GM21447 (cell line): Measurements from ENCODE around the gene KDM6B.
A peak's percentile ranks its signal among the peaks of the same experiment; 100 is the strongest.
"Not testable (repeated sequence)": the region's sequence is repeated elsewhere in the genome, so short reads cannot be mapped to it uniquely, and the experiment has no call there.

Source experiments
- ATAC-seq: cut with Tn5 transposase; IDR thresholded peaks from one replicate; pipeline ENCODE4 v1.9.1; 2021; ENCODE audit not compliant: unreplicated experiment

KDM6B gene

GRCh38 chr17:7833795-7834541, at the start of gene KDM6B:
Gene KDM6B, plus strand, starts transcription at chr17:7834217. Its CDS starts 11,338 bp downstream, at chr17:7845555.
- peak; percentile 47 for ATAC-seq

DNA sequence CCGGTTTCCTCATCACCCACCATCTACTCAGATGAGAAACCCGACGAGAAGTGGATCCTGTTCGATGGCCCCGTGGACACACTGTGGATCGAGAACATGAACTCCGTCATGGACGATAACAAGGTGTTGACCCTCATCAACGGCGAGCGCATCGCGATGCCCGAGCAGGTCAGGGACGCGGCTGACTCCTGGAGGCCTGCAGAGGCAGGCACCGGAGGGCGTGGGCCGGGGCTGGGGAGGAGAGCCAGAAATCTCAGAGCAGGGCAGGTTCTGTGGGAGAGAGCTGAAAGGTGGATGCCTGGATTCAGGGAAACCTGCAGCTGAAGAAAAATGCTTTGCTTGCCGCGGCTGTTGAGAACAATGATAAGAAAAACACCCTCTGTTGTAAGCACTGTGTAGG, 47.2 kb upstream of the KDM6B start:
- no peak for ATAC-seq

- no peak for ATAC-seq
Observed at GRCh38 chr17:7789131-7789530, 44.9 kb upstream of the KDM6B start.

- no peak for ATAC-seq
Observed at GRCh38 chr17:7790150-7790549, 43.9 kb upstream of the KDM6B start.

GRCh38 chr17:7792611-7793010, 41.4 kb upstream of the KDM6B start:
- ATAC-seq: no peak

- ATAC-seq: no peak
Observed at GRCh38 chr17:7794075-7794663, 39.8 kb upstream of the KDM6B start.

DNA sequence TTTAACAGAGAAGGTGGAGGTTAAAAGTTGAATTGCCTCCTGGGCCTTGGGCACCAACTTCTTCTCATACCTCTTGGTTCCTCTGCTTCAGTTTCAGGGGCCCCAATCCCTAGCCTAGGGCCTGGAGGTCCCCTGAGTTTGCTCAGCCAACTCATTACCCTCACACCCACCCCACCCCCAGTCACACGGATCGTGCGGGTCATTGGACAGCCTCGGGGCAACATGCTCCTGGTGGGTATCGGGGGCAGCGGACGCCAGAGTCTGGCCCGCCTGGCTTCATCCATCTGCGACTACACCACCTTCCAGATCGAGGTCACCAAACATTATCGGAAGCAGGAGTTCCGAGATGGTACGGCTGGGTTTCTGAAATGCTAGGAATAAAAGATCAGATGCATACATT, 36.0 kb upstream of the KDM6B start:
- ATAC-seq: no peak

GRCh38 chr17:7798839-7799238, 35.2 kb upstream of the KDM6B start:
- no peak for ATAC-seq

GRCh38 chr17:7803981-7804380, 30.0 kb upstream of the KDM6B start:
- ATAC-seq: no peak

DNA sequence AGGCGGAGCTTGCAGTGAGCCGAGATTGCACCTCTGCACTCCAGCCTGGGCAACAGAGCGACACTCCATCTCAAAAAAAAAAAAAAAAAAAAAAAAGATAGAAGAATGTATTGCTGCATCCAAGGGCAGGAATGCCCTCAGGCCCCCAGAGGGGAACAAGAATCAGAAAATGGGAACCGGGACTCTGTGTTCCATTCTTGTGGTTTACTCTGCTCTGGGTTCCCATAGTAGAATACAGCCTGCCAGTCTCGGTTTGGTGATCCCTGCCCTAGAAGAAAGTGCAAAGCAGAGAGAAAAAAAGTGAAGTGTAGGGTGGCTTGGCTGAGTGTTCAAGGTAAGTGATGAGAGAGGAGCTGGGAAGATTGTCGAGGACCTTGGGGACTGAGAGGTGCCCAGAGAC, 27.4 kb upstream of the KDM6B start:
- no peak for ATAC-seq

GRCh38 chr17:7807206-7807605, 26.8 kb upstream of the KDM6B start:
- ATAC-seq: no peak

DNA sequence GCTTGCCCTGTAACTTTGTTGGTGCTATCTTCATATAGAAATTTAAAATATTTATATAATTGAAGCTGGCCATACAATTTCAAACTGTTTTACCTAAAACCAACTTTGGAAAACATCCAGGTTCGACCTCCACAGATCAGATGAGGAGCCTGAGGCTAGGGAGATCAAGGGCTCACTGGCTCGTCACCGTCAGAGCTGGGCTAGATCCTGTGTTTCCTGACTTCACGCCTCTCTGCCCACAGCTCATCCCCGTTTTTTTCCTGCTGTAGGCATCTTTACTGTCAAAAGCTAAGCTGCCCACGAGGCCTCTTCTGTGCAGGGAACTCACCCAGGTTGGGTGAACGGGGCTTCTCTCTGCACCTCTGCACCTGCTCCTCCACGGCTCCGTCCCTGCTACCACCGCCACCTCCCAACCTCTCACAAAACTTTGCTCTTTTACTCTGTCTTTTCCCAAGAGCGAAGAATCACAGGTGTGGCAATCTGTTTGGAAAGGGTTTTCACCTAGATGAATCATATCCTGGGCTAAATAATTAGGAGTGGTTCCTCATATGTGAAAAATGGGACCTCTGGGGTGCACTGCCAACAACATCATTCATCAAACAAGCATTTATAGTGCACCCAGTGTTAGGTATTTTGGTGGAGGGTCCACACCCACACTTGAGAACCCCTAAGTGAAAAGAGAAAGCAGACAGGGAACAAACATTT, 24.8 kb upstream of the KDM6B start:
- ATAC-seq: no peak

DNA sequence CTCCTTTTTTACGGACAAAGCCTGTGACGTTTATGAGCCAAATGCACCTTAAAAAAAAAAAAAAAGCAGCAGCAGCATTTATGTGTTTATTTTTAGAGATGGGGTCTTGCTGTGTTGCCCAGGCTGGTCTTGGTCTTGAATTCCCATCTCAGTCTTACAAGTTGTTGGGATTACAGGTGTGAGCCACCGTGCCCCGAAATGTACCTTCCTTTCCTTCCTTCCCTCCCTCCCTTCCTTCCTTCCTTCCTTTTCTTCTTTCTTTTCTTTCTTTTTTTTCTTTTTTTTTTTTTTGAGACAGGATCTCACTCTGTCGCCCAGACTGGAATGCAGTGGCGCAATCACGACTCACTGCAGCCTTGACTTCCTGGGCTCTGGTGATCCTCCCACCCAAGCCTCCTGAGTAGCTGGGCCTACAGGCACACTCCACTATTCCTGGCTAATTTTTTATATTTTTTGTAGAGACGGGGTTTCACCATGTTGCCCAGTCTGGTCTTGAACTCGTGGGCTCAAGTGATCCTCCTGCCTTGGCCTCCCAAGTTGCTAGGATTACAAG, 24.1 kb upstream of the KDM6B start:
- not testable (repeated sequence) for ATAC-seq

GRCh38 chr17:7811251-7811650, 22.8 kb upstream of the KDM6B start:
- no peak for ATAC-seq

DNA sequence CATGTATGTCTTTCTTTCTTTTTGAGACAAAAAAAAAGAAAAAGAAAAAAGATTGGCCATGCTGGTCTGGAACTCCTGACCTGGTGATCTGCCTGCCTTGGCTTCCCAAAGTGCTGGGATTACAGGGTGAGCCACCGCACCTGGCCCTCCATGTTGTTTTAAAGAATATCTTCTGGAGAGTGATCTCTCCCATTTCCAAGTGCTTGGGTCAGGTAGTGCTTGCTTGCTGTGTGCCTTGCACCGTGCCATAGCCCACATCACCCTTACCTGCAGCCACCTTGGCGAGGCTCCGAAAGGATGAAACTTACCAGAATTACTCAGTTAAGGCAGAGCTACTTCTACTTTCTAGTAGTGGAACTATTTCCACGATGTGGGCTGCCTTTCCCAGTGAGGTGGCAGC, 19.0 kb upstream of the KDM6B start:
- no peak for ATAC-seq

- ATAC-seq: no peak
Observed at GRCh38 chr17:7816926-7817642, 16.9 kb upstream of the KDM6B start.

DNA sequence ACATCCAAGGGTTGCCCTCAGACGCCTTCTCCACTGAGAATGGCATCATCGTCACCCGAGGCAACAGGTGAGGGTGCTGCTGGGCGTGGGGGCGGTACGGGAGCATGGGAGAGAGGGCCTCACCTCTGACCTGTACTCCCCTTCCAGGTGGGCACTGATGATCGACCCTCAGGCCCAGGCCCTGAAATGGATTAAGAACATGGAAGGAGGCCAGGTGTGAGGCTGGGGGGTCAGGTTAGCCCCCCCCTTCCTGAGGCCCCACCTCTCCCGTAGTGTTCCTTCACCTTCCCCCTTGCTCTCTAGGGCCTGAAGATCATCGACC, 16.4 kb upstream of the KDM6B start:
- no peak for ATAC-seq

- no peak for ATAC-seq
Observed at GRCh38 chr17:7818026-7818425, 16.0 kb upstream of the KDM6B start.

DNA sequence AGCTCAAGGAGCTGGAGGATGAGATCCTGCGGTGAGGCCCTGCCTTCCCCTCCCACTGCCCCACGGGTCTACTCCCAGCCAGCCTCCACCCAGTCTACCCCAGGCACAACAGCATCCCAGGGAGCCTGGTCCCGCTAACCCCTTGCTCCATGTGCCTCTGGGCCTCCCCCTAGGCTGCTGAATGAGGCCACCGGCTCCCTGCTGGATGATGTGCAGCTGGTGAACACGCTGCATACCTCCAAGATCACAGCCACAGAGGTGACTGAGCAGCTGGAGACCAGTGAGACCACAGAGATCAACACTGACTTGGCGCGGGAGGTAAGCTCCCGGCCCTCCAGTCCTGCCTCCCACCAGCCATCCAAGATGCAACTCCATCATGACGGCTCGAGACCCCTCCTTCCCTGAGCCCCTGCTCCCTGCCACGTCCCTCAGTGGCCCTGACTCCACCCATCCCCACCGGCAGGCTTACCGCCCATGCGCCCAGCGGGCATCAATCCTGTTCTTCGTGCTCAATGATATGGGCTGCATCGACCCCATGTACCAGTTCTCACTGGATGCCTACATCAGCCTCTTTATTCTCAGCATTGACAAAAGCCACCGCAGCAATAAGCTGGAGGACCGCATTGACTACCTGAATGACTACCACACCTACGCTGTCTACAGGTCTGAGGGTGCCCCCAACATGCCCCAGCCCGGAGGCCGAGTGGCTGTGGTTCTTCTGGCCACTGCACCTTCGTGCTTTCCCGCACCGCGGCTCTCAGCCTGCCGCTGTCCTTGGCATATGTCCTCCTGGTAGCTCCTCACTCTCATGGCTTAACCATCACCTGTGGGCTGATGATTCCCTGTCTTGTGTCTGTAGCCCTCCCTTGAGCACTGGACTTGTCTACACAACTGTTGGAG, 15.0 kb upstream of the KDM6B start:
- no peak for ATAC-seq

- ATAC-seq: no peak
Observed at GRCh38 chr17:7820231-7820630, 13.8 kb upstream of the KDM6B start.
